ENCODE results near the gene ANKRD55.
"Not testable (repeated sequence)": the region's sequence is repeated elsewhere in the genome, so short reads cannot be mapped to it uniquely, and the experiment has no call there.

ANKRD55 gene

DNA sequence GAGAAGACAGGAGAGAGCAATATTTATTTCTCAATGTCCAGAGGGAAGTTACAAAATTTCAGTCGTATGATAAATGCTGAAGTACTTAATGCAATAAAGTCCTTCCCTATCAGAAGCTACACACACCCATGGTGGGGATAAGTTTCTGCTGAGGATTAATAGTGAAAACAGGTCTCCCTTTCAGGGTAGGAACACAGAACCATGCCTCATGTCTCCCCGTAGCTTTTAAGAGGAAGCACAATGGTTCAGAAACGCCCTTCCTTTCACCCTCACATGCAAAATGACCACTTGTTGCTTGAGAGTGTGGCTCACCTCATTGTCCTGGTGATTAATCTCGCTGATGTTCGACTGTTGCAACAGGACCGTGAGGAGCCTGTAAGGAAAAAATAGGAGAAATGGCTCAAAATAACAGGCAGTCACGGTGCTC, 73.6 kb downstream of the ANKRD55 start:
- Histone ChIP-seq H3K9me3 (ENCODE audit: control insufficient read depth, insufficient read depth, low read length) (no peaks in the 10 kb centered on the region), H3K27me3 (ENCODE audit: control insufficient read depth, insufficient read depth, low read length) (no peaks in the 10 kb centered on the region), H3K4me3 (ENCODE audit: low read length) (no peak overlapping the region), H3K27ac (ENCODE audit: low read length) (no peak overlapping the region), H3K4me1 (ENCODE audit: control insufficient read depth, insufficient read depth, low read length) (no peaks in the 10 kb centered on the region), H3K36me3 (ENCODE audit: control insufficient read depth, insufficient read depth, low read length) (no peaks in the 10 kb centered on the region)
- no CpG with 5 or more reads among the region's 7 CpGs for WGBS (ENCODE audit: insufficient coverage, insufficient read length)
- no peak for DNase-seq (ENCODE audit: low read depth, low spot score)

DNA sequence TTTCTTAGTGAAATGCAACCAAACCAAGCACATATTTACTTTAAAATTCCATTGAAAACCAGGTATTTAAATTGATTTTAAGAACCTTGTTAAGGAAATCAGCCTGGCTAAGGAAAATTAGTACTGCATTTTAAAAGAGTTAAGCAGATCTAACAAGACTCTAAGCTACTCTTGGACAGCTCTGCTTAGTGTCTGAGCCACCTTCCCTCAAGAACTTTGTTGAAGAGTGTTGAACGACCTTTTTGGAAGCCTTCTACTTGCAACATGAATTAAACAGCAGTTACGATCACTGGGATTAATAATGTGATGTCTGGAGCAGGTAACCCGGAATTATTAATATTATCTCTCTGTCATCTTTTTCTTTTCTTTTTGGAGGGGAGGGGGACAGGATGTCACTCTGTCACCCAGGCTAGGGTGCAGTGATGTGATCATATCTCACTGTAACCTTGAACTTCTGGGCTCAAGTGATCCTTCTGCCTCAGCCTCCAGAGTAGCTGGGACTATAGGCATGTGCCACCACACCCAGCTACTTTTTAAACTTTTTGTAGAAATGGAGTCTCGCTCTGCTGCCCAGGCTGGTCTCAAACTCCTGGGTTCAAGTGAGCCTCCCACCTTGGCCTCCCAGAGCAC, 74.7 kb downstream of the ANKRD55 start:
- Histone ChIP-seq H3K36me3 (ENCODE audit: control insufficient read depth, insufficient read depth, low read length) (no peaks in the 10 kb centered on the region), H3K4me1 (ENCODE audit: control insufficient read depth, insufficient read depth, low read length) (no peaks in the 10 kb centered on the region), H3K9me3 (ENCODE audit: control insufficient read depth, insufficient read depth, low read length) (no peaks in the 10 kb centered on the region), H3K27me3 (ENCODE audit: control insufficient read depth, insufficient read depth, low read length) (no peaks in the 10 kb centered on the region), H3K4me3 (ENCODE audit: low read length) (no peak overlapping the region), H3K27ac (ENCODE audit: low read length) (no peak overlapping the region)
- DNase-seq (ENCODE audit: low read depth, low spot score), result no peak
- no CpG with 5 or more reads among the region's 4 CpGs for WGBS (ENCODE audit: insufficient coverage, insufficient read length)

DNA sequence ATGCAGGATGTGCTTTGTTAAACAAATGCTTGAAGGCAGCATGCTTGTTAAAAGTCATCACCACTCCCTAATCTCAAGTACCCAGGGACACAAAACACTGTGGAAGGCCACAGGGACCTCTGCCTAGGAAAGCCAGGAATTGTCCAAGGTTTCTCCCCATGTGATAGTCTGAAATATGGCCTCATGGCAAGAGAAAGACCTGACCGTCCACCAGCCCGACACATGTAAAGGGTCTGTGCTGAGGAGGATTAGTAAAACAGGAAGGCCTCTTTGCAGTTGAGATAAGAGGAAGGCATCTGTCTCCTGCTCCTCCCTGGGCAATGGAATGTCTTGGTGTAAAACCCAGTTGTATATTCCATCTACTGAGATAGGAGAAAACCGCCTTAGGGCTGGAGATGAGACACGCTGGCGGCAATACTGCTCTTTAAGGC, 75.9 kb downstream of the ANKRD55 start:
- not testable (repeated sequence) for H3K4me3 ChIP-seq (ENCODE audit: low read length); DNase-seq (ENCODE audit: low read depth, low spot score); H3K27ac ChIP-seq (ENCODE audit: low read length); H3K36me3 ChIP-seq (ENCODE audit: control insufficient read depth, insufficient read depth, low read length); H3K27me3 ChIP-seq (ENCODE audit: control insufficient read depth, insufficient read depth, low read length); H3K9me3 ChIP-seq (ENCODE audit: control insufficient read depth, insufficient read depth, low read length); H3K4me1 ChIP-seq (ENCODE audit: control insufficient read depth, insufficient read depth, low read length)
- no CpG with 5 or more reads among the region's 5 CpGs for WGBS (ENCODE audit: insufficient coverage, insufficient read length)

DNA sequence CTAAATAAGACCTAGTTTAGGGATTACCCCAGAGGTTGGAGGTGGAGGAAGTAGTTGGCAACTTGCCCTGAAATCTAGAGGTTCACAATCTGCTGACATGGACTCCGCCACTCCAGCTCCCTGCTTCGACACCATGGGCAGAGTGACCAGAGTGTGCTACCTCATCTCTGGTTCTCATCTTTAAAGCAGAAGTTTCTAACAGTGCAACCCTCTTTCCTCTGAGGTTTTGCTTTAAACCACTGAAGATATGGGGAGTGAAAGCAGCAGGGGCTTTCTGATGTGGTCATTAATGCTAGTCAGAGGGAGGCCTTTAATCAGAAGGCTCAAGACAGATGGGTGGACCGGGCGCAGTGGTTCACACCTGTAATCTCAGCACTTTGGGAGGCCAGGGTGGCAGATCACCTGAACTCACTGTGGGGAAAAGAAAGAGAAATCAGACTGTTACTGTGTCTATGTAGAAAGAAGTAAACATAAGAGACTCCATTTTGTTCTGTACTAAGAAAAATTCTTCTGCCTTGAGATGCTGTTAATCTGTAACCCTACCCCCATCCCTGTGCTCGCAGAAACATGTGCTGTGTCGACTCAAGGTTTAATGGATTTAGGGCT, 76.4 kb downstream of the ANKRD55 start:
- H3K36me3 ChIP-seq (ENCODE audit: control insufficient read depth, insufficient read depth, low read length); H3K27me3 ChIP-seq (ENCODE audit: control insufficient read depth, insufficient read depth, low read length); H3K9me3 ChIP-seq (ENCODE audit: control insufficient read depth, insufficient read depth, low read length); H3K4me1 ChIP-seq (ENCODE audit: control insufficient read depth, insufficient read depth, low read length); DNase-seq (ENCODE audit: low read depth, low spot score); H3K27ac ChIP-seq (ENCODE audit: low read length); H3K4me3 ChIP-seq (ENCODE audit: low read length): not testable (repeated sequence)
- WGBS (ENCODE audit: insufficient coverage, insufficient read length), result no CpG with 5 or more reads among the region's 6 CpGs

DNA sequence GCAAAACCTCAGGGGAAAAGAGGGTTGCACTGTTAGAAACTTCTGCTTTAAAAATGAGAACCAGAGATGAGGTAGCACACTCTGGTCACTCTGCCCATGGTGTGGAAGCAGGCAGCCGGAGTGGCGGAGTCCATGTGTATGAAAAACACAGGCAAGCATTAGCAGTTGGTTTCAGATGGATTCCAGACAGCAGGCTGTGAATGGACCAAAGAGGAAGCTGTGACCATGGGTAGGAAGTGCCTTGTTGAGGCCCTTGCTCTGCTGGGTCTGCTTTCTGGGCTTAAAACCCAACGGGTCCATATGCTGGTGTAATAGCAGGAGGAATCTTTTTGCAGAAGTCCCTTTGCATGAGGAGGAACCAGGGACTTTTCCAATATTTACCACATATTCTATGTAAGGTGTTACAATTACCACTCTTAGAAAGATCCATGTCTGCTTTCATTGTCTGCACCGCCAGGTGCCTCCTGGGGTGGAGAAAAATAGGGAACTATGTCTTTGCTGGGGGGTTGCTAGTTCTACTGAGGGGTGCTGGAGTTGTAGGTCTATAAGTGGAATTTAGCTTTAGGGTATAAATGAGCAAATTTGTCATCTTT, 77.0 kb downstream of the ANKRD55 start:
- Histone ChIP-seq H3K27me3 (ENCODE audit: control insufficient read depth, insufficient read depth, low read length) (no peaks in the 10 kb centered on the region), H3K36me3 (ENCODE audit: control insufficient read depth, insufficient read depth, low read length) (no peaks in the 10 kb centered on the region), H3K4me3 (ENCODE audit: low read length) (no peak overlapping the region), H3K27ac (ENCODE audit: low read length) (no peak overlapping the region), H3K9me3 (ENCODE audit: control insufficient read depth, insufficient read depth, low read length) (no peaks in the 10 kb centered on the region), H3K4me1 (ENCODE audit: control insufficient read depth, insufficient read depth, low read length) (no peaks in the 10 kb centered on the region)
- no peak for DNase-seq (ENCODE audit: low read depth, low spot score)
- no CpG with 5 or more reads among the region's 4 CpGs for WGBS (ENCODE audit: insufficient coverage, insufficient read length)

DNA sequence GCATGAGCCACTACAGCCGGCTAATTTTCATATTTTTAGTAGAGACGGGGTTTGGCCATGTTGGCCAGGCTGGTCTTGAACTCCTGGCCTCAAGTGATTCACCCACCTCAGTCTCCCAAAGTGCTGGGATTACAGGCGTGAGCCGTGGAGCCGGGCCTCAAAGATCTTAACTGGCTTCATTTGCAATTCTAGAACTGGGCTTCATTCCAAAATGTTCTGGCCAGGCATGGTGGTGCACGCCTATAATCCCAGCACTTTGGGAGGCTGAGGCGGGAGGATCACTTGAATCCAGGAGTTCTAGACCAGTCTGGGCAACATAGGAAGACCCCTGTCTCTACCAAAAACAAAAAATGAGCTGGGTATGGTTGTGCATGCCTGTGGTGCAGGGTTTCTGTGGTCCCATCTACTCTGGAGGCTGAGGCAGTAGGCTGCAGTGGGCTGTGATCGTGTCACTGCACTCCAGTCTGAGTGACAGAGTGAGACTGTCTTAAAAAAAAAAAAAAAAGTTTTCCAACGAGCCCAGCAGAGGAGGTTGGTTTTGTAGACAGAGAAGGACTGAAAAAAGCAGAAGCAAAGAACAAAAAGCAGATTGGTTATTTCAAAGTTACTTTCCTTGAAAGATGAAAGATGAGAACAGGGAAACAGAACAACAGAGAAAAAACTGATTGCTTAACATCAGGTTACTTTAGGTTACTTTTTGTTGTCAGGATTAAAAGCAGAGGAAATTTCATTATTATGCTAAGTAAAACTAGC, 78.2 kb downstream of the ANKRD55 start:
- no peaks in the 10 kb centered on the region for H3K36me3 ChIP-seq (ENCODE audit: control insufficient read depth, insufficient read depth, low read length)
- no peak for DNase-seq (ENCODE audit: low read depth, low spot score)
- no peak overlapping the region for H3K27ac ChIP-seq (ENCODE audit: low read length)
- no CpG with 5 or more reads among the region's 9 CpGs for WGBS (ENCODE audit: insufficient coverage, insufficient read length)
- no peaks in the 10 kb centered on the region for H3K4me1 ChIP-seq (ENCODE audit: control insufficient read depth, insufficient read depth, low read length)
- H3K4me3 ChIP-seq (ENCODE audit: low read length), result no peak overlapping the region
- H3K27me3 ChIP-seq (ENCODE audit: control insufficient read depth, insufficient read depth, low read length), result no peaks in the 10 kb centered on the region
- no peaks in the 10 kb centered on the region for H3K9me3 ChIP-seq (ENCODE audit: control insufficient read depth, insufficient read depth, low read length)

DNA sequence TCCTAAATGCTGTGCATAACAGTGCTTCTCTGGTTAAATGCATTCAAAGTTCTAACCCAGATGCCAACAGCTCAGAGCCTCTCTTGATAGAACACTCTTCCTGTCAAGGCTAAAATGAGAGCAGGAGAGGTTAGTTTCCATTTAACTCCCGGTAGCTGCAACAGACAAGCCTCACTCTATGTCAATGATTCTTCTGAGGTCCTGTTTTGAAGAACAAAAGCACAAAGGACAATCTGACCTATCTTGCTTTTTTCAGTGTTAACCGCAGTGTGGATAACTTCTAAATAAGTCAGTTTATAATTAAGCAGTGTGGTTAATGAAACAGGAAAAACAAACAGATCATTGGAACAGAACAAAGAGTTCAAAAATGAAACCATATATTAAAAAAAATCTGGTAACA, 80.7 kb downstream of the ANKRD55 start:
- no peak for DNase-seq (ENCODE audit: low read depth, low spot score)
- Histone ChIP-seq H3K4me3 (ENCODE audit: low read length) (no peak overlapping the region), H3K27me3 (ENCODE audit: control insufficient read depth, insufficient read depth, low read length) (no peaks in the 10 kb centered on the region), H3K4me1 (ENCODE audit: control insufficient read depth, insufficient read depth, low read length) (no peaks in the 10 kb centered on the region), H3K36me3 (ENCODE audit: control insufficient read depth, insufficient read depth, low read length) (no peaks in the 10 kb centered on the region), H3K9me3 (ENCODE audit: control insufficient read depth, insufficient read depth, low read length) (no peaks in the 10 kb centered on the region), H3K27ac (ENCODE audit: low read length) (no peak overlapping the region)
- no CpG with 5 or more reads among the region's 2 CpGs for WGBS (ENCODE audit: insufficient coverage, insufficient read length)

DNA sequence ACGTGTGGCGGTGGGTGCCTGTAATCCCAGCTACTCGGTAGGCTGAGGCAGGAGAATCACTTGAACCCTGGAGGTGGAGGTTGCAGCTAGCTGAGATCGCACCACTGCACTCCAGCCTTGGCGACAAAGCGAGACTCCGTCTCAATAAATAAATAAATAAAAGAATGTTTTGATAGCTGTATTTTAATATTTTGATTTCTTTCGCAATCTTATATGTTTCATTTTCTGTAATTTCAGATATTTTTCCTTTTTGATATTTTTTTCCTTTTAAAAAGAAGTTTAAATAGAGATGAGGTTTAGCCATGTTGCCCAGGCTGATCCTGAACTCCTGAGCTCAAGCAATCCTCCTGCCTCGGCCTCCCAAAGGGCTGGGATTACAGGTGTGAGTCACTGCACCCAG, 82.4 kb downstream of the ANKRD55 start:
- not testable (repeated sequence) for H3K9me3 ChIP-seq (ENCODE audit: control insufficient read depth, insufficient read depth, low read length); H3K27ac ChIP-seq (ENCODE audit: low read length); H3K4me3 ChIP-seq (ENCODE audit: low read length); H3K4me1 ChIP-seq (ENCODE audit: control insufficient read depth, insufficient read depth, low read length); H3K27me3 ChIP-seq (ENCODE audit: control insufficient read depth, insufficient read depth, low read length); H3K36me3 ChIP-seq (ENCODE audit: control insufficient read depth, insufficient read depth, low read length); DNase-seq (ENCODE audit: low read depth, low spot score)
- no CpG with 5 or more reads among the region's 9 CpGs for WGBS (ENCODE audit: insufficient coverage, insufficient read length)

DNA sequence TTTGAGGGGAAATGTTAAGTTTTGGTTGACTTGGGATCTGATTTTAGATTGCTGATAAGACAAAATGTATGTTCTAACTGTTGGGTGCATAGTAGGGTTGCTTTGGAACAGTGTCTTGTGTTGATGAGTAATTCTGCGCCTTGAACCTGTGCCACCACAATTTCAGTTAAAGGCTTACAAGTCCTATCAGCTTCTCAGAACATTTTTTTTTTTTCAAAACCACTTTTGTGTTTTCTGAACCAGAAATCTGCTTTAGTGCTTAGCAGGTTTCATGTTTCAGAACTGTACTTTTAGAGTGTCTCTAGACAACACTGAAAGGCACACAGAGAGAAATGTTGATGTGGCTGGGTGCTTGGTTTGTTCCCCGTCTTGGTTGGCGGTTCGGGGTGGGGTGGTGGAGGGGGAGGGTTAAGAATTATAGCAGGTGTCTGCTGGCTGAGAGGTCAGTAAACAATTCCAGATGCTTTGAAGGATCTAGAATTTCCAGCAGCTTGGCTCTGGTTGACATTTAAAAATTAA, 84.6 kb downstream of the ANKRD55 start:
- H3K4me1 ChIP-seq (ENCODE audit: control insufficient read depth, insufficient read depth, low read length), result no peaks in the 10 kb centered on the region
- WGBS (ENCODE audit: insufficient coverage, insufficient read length), result no CpG with 5 or more reads among the region's 4 CpGs
- H3K4me3 ChIP-seq (ENCODE audit: low read length), result no peak overlapping the region
- DNase-seq (ENCODE audit: low read depth, low spot score), result no peak
- no peaks in the 10 kb centered on the region for H3K9me3 ChIP-seq (ENCODE audit: control insufficient read depth, insufficient read depth, low read length)
- H3K27ac ChIP-seq (ENCODE audit: low read length), result no peak overlapping the region
- no peaks in the 10 kb centered on the region for H3K36me3 ChIP-seq (ENCODE audit: control insufficient read depth, insufficient read depth, low read length)
- no peaks in the 10 kb centered on the region for H3K27me3 ChIP-seq (ENCODE audit: control insufficient read depth, insufficient read depth, low read length)

DNA sequence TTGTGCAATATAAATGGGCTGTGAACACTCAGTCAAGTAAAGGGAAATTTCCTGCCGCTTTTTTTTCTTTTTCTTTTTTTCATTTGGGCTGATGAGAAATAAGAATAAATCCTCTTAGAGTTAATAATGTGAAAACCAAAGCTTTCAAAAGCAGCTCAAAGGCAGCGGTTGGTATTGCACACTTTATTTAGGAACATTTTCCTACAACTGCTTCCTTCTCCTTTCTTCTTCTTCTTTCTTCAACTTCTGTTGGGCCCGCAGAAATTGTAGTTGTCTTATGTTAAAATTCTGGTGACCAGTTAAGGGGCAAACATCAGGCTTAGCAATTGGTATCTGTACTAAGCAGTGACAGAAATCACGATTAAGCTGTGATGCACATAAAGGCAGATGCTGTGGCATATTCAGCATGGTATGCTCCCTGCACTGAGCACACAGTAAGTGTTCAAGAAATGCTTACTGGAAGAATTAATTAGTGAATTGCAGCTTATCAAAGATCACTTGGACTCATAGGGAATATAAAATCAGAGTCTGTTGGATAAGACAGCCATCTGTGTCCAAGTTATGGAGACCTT, 85.4 kb downstream of the ANKRD55 start:
- Histone ChIP-seq H3K27ac (ENCODE audit: low read length) (no peak overlapping the region), H3K36me3 (ENCODE audit: control insufficient read depth, insufficient read depth, low read length) (no peaks in the 10 kb centered on the region), H3K9me3 (ENCODE audit: control insufficient read depth, insufficient read depth, low read length) (no peaks in the 10 kb centered on the region), H3K4me1 (ENCODE audit: control insufficient read depth, insufficient read depth, low read length) (no peaks in the 10 kb centered on the region), H3K4me3 (ENCODE audit: low read length) (no peak overlapping the region), H3K27me3 (ENCODE audit: control insufficient read depth, insufficient read depth, low read length) (no peaks in the 10 kb centered on the region)
- no peak for DNase-seq (ENCODE audit: low read depth, low spot score)
- no CpG with 5 or more reads among the region's 4 CpGs for WGBS (ENCODE audit: insufficient coverage, insufficient read length)
